Measurements from ENCODE around the gene ATP13A2.

Gene ATP13A2

DNA sequence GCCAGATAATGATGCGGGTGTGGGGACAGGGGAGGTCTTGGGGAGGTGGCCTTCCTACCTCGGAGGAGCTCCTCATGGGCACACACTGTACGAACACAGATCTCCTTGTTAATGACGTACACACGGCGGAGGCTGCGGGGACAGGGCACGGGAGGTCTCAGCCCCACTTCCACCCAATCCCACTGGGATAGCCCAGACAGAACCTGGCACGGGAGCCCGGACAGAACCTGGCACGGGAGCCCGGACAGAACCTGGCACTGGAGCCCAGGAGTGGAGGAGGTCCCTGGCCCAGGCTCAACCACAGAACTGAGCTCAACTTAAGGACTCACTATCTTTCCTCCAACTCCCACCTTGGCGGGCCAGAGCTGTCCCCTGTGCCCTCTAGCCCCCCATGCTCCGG is 36.5 kb downstream of the ATP13A2 start:
- H3K9me3 ChIP-seq (ENCODE audit: insufficient read depth, low read depth, low read length) = no peaks in the 10 kb centered on the region
- H3K36me3 ChIP-seq (ENCODE audit: insufficient read depth, low read length) = no peaks in the 10 kb centered on the region
- H3K9ac ChIP-seq (ENCODE audit: low read depth, low read length, poor library complexity, severe bottlenecking) = no peak overlapping the region
- H3K27me3 ChIP-seq (ENCODE audit: insufficient read depth, low read length, poor library complexity, severe bottlenecking) = no peaks in the 10 kb centered on the region
- peaks cover 11% of the 10 kb centered on the region for H3K4me1 ChIP-seq (ENCODE audit: insufficient read depth, low read length, poor library complexity, severe bottlenecking)
- TF ChIP-seq, protein P1, sequence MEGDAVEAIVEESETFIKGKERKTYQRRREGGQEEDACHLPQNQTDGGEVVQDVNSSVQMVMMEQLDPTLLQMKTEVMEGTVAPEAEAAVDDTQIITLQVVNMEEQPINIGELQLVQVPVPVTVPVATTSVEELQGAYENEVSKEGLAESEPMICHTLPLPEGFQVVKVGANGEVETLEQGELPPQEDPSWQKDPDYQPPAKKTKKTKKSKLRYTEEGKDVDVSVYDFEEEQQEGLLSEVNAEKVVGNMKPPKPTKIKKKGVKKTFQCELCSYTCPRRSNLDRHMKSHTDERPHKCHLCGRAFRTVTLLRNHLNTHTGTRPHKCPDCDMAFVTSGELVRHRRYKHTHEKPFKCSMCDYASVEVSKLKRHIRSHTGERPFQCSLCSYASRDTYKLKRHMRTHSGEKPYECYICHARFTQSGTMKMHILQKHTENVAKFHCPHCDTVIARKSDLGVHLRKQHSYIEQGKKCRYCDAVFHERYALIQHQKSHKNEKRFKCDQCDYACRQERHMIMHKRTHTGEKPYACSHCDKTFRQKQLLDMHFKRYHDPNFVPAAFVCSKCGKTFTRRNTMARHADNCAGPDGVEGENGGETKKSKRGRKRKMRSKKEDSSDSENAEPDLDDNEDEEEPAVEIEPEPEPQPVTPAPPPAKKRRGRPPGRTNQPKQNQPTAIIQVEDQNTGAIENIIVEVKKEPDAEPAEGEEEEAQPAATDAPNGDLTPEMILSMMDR (conservative IDR thresholded peaks at IDR 0.05; ENCODE audit: low read length) = no peak
- TF ChIP-seq EZH2phosphoT487 (IDR thresholded peaks at IDR 0.05; ENCODE audit: borderline replicate concordance) = no peak
- no peak overlapping the region for H2AFZ ChIP-seq (ENCODE audit: low read length)
- no peak overlapping the region for H3K4me2 ChIP-seq (ENCODE audit: low read depth, low read length, poor library complexity, severe bottlenecking)
- no peaks in the 10 kb centered on the region for H3K9me2 ChIP-seq (replicated peaks; ENCODE audit: low read depth, low read length)
- no peak overlapping the region for H3K4me3 ChIP-seq (ENCODE audit: low read length, poor library complexity, severe bottlenecking)
- no peaks in the 10 kb centered on the region for H3K79me2 ChIP-seq (ENCODE audit: insufficient read depth, low read length)
- no peaks in the 10 kb centered on the region for H4K20me1 ChIP-seq (ENCODE audit: insufficient read depth, low read length, poor library complexity, severe bottlenecking)
- H3F3A ChIP-seq (ENCODE audit: low read depth) = no peaks in the 10 kb centered on the region

DNA sequence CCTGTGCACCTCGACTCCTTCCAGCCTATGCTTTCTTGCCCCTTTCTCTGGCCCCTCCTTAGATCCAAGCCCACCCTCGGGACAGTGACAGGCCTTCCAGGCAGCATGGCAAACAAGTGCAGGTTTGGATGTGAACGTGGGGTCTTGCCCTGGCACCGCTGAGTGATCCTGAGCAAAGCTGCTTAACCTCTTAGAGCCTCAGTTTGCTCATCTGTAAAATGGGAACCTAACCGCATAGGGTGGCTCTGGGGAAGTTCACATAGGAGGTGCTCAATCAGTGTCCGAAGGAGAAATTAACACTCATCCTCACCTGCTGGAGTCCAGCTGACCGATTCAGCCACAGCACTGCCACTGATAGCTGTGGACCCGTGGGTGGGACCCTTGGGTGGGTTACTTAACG is 38.5 kb downstream of the ATP13A2 start:
- Histone ChIP-seq H3K4me1 (ENCODE audit: insufficient read depth, low read length, poor library complexity, severe bottlenecking) (peaks cover 3% of the 10 kb centered on the region), H3K27me3 (ENCODE audit: insufficient read depth, low read length, poor library complexity, severe bottlenecking) (no peaks in the 10 kb centered on the region), H3F3A (ENCODE audit: low read depth) (no peaks in the 10 kb centered on the region), H3K36me3 (ENCODE audit: insufficient read depth, low read length) (no peaks in the 10 kb centered on the region), H4K20me1 (ENCODE audit: insufficient read depth, low read length, poor library complexity, severe bottlenecking) (no peaks in the 10 kb centered on the region), H3K79me2 (ENCODE audit: insufficient read depth, low read length) (no peaks in the 10 kb centered on the region), H3K4me3 (ENCODE audit: low read length, poor library complexity, severe bottlenecking) (no peak overlapping the region), H3K4me2 (ENCODE audit: low read depth, low read length, poor library complexity, severe bottlenecking) (no peak overlapping the region), H3K9ac (ENCODE audit: low read depth, low read length, poor library complexity, severe bottlenecking) (no peak overlapping the region), H3K9me3 (ENCODE audit: insufficient read depth, low read depth, low read length) (no peaks in the 10 kb centered on the region), H2AFZ (ENCODE audit: low read length) (no peak overlapping the region), H3K9me2 (replicated peaks; ENCODE audit: low read depth, low read length) (no peaks in the 10 kb centered on the region)
- TF ChIP-seq, protein P1 (conservative IDR thresholded peaks at IDR 0.05; ENCODE audit: low read length) = no peak
- no peak for TF ChIP-seq EZH2phosphoT487 (IDR thresholded peaks at IDR 0.05; ENCODE audit: borderline replicate concordance)

DNA sequence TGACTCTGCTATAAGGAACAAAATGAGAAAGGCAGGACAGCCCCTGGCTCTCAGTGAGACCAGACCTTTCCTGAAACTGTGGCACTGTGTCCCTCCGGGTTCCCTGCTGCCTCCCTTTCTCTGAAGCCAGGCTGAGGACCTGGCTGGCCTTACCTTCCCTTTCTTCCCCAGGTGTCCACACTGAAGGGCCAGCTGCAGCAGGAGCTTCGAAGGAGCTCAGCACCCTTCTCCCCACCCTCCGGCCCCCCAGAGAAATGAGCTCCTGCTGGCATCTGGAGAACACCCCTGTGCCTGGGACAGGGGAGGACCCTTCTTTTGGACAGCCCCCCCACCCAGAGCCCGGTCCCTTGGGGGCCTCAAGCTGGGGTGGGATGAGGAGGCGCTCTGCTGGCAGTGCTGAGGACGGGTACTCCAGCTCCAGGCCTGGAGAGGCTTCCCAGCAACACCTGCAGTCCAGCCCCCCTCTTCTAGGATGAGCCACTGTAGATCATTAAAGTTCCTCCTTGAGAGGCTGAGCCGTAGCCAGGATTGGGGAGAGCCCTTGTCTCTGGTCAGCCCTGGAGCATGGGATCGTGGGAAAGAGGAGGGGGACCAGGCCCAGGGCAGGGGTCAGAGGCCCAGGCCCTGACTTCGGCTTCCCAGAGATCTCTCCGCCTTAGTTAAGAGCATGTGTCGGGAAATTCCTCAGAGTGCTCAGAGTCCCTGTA is 39.4 kb downstream of the ATP13A2 start:
- TF ChIP-seq, protein P1 (conservative IDR thresholded peaks at IDR 0.05; ENCODE audit: low read length) = no peak
- no peak for TF ChIP-seq EZH2phosphoT487 (IDR thresholded peaks at IDR 0.05; ENCODE audit: borderline replicate concordance)
- no peaks in the 10 kb centered on the region for H3K9me3 ChIP-seq (ENCODE audit: insufficient read depth, low read depth, low read length)
- no peak overlapping the region for H2AFZ ChIP-seq (ENCODE audit: low read length)
- no peaks in the 10 kb centered on the region for H3K4me1 ChIP-seq (ENCODE audit: insufficient read depth, low read length, poor library complexity, severe bottlenecking)
- no peaks in the 10 kb centered on the region for H4K20me1 ChIP-seq (ENCODE audit: insufficient read depth, low read length, poor library complexity, severe bottlenecking)
- H3K79me2 ChIP-seq (ENCODE audit: insufficient read depth, low read length) = no peaks in the 10 kb centered on the region
- H3K4me3 ChIP-seq (ENCODE audit: low read length, poor library complexity, severe bottlenecking) = no peak overlapping the region
- no peak overlapping the region for H3K4me2 ChIP-seq (ENCODE audit: low read depth, low read length, poor library complexity, severe bottlenecking)
- no peaks in the 10 kb centered on the region for H3F3A ChIP-seq (ENCODE audit: low read depth)
- H3K9ac ChIP-seq (ENCODE audit: low read depth, low read length, poor library complexity, severe bottlenecking) = no peak overlapping the region
- no peaks in the 10 kb centered on the region for H3K27me3 ChIP-seq (ENCODE audit: insufficient read depth, low read length, poor library complexity, severe bottlenecking)
- H3K36me3 ChIP-seq (ENCODE audit: insufficient read depth, low read length) = no peaks in the 10 kb centered on the region
- no peaks in the 10 kb centered on the region for H3K9me2 ChIP-seq (replicated peaks; ENCODE audit: low read depth, low read length)

All from Loucy (cell line).